ENCODE measurements around the gene CHST13.

DNA sequence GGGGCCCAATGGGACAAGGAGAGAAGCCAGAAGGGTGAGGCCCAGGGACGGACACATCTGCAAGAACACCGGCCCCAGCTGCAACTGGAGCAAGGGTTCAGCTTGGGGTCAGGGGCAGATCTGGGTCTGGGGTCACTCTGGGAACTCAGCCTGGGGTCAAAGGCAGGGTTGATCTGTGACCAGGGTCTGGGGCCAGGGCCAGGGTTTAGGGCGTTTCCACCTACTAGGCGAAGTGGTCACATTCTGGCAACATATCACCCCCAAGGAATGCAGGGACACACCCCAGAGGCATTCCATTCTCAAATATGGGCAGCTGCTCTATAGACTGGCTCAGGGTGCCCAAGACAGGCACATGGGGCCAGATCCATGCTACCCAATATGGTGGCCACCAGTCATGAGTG, 15.4 kb upstream of the CHST13 start:
- no peak for TF ChIP-seq POLR2AphosphoS5 (IDR thresholded peaks at IDR 0.05)
- TF ChIP-seq, protein P1, sequence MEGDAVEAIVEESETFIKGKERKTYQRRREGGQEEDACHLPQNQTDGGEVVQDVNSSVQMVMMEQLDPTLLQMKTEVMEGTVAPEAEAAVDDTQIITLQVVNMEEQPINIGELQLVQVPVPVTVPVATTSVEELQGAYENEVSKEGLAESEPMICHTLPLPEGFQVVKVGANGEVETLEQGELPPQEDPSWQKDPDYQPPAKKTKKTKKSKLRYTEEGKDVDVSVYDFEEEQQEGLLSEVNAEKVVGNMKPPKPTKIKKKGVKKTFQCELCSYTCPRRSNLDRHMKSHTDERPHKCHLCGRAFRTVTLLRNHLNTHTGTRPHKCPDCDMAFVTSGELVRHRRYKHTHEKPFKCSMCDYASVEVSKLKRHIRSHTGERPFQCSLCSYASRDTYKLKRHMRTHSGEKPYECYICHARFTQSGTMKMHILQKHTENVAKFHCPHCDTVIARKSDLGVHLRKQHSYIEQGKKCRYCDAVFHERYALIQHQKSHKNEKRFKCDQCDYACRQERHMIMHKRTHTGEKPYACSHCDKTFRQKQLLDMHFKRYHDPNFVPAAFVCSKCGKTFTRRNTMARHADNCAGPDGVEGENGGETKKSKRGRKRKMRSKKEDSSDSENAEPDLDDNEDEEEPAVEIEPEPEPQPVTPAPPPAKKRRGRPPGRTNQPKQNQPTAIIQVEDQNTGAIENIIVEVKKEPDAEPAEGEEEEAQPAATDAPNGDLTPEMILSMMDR (IDR thresholded peaks at IDR 0.05) = no peak
